ENCODE measurements around the gene TMEM212.

DNA sequence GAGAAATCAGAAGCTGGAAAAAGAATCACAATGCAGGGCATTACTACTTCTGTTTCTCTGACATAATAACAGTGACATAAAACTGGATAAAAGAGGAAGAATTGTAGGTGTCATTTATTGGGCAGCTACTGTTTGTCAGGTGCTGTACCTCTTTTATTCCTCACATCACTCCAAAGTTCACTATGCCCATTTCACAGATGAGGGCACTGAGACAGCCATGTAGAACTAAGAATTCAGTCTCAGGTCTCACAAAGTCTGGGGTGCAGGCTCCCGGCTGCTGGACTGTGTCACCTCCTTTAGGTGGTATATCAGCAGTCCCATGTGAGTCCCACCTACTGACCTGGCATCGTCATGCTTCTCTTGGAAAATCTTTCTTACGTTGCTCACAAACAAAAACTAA, 20.8 kb downstream of the TMEM212 start:
- TF ChIP-seq, protein P1, sequence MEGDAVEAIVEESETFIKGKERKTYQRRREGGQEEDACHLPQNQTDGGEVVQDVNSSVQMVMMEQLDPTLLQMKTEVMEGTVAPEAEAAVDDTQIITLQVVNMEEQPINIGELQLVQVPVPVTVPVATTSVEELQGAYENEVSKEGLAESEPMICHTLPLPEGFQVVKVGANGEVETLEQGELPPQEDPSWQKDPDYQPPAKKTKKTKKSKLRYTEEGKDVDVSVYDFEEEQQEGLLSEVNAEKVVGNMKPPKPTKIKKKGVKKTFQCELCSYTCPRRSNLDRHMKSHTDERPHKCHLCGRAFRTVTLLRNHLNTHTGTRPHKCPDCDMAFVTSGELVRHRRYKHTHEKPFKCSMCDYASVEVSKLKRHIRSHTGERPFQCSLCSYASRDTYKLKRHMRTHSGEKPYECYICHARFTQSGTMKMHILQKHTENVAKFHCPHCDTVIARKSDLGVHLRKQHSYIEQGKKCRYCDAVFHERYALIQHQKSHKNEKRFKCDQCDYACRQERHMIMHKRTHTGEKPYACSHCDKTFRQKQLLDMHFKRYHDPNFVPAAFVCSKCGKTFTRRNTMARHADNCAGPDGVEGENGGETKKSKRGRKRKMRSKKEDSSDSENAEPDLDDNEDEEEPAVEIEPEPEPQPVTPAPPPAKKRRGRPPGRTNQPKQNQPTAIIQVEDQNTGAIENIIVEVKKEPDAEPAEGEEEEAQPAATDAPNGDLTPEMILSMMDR (IDR thresholded peaks at IDR 0.05; ENCODE audit: insufficient read depth, low read depth, low read length) = no peak
- no peak for TF ChIP-seq EZH2 (IDR thresholded peaks at IDR 0.05; ENCODE audit: insufficient read depth, low read length)
